Gastroesophageal sphincter (tissue), 3 donors: ENCODE measurements around the gene VWA8.

Experiments
- EP300 ChIP-seq: sonication (generic); formaldehyde crosslinking; IDR thresholded peaks from one replicate; pipeline ENCODE4 v1.6.1; 2017; ENCODE audit warnings: antibody characterized with exemption, mild to moderate bottlenecking
- POLR2A ChIP-seq, 2 donors: fragments of 450-650 bp; IDR thresholded peaks; one replicate each; pipeline ENCODE4 v1.6.1; 2017; ENCODE audit warnings: antibody characterized with exemption in 2 of 2, mild to moderate bottlenecking in 2 of 2, moderate library complexity in 1 of 2
- POLR2AphosphoS5 ChIP-seq: sonication (generic); formaldehyde crosslinking; IDR thresholded peaks from one replicate; pipeline ENCODE4 v1.6.1; 2017; ENCODE audit warnings: antibody characterized with exemption
- TF ChIP-seq, protein P1 (sequence below), 4 experiments: fragments of 200-600 bp in 2 of 4; fragments of 450-650 bp in 2 of 4; sonication (generic) in 1 of 4; IDR thresholded peaks; one replicate each; pipeline ENCODE4 v1.5.1; 2017 to 2019; ENCODE audit warnings: antibody characterized with exemption in 4 of 4, mild to moderate bottlenecking in 2 of 4, moderate library complexity in 2 of 4

DNA sequence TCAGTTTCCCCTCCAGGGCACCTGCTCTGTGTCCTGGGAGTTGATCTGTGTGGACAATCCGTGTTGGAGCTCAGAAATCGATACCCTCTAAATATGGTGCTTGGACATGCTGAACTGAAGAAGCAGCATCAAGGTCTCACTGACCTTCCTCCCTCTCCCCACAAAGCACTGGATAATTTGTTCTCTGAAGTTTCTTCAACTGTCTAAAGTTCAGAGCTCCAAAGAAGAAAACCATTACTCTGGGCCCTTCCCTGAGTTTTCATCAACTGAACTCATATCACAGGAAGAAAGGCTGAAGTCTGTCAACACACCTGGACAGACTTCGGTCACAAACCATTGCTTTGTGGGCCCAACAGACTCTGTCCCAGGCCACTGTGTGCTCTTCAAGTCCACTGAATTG lies 371.5 kb downstream of the VWA8 start:
- TF ChIP-seq POLR2AphosphoS5 (no peak), POLR2A (IDR thresholded peaks at IDR 0.05) (no peak), EP300 (no peak)
- TF ChIP-seq, protein P1, sequence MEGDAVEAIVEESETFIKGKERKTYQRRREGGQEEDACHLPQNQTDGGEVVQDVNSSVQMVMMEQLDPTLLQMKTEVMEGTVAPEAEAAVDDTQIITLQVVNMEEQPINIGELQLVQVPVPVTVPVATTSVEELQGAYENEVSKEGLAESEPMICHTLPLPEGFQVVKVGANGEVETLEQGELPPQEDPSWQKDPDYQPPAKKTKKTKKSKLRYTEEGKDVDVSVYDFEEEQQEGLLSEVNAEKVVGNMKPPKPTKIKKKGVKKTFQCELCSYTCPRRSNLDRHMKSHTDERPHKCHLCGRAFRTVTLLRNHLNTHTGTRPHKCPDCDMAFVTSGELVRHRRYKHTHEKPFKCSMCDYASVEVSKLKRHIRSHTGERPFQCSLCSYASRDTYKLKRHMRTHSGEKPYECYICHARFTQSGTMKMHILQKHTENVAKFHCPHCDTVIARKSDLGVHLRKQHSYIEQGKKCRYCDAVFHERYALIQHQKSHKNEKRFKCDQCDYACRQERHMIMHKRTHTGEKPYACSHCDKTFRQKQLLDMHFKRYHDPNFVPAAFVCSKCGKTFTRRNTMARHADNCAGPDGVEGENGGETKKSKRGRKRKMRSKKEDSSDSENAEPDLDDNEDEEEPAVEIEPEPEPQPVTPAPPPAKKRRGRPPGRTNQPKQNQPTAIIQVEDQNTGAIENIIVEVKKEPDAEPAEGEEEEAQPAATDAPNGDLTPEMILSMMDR (IDR thresholded peaks at IDR 0.05): no peak
